ENCODE data around the gene HLA-DRB1. TPM values are rescaled to one million over a fixed set of nuclear protein-coding genes. Genes with fewer than 3 reads are reported as not detected.
"Not testable (repeated sequence)": the region's sequence is repeated elsewhere in the genome, so short reads cannot be mapped to it uniquely, and the experiment has no call there.

HLA-DRB1 gene
- total RNA-seq, 1 experiment from 2014 or later, result not detected

DNA sequence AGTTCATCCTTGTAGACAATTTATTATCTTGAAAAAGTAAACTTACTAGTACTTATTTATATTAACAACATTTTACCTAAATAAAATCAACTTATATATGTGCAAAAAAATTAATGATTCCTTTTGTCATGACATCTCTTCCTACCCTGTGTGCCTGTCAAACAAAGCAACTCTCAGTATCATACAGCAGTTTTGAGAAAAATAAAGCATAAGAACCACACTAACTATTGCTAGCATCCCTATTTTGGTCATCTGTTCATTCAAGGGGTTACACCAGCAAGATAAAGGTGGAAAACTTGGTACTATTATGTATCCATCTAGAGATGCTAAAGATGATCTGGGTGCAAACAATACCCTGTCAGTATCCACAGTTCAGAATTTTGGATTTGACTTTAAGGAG lies 7.4 kb upstream of the HLA-DRB1 start:
- no TSS peak for BruUV-seq (replicated peaks)
- no peak for DNase-seq
- Mint-ChIP-seq H3K27me3 (ENCODE audit: insufficient read depth, unreplicated experiment) (no peaks in the 10 kb centered on the region), H3K4me1 (ENCODE audit: low read depth, unreplicated experiment) (no peaks in the 10 kb centered on the region), H3K36me3 (ENCODE audit: insufficient read depth, unreplicated experiment) (no peaks in the 10 kb centered on the region), H3K4me3 (ENCODE audit: unreplicated experiment) (no peak overlapping the region), H3K9me3 (ENCODE audit: unreplicated experiment) (no peaks in the 10 kb centered on the region), H3K27ac (ENCODE audit: unreplicated experiment) (no peak overlapping the region)
- H3K4me1 ChIP-seq, result no peaks in the 10 kb centered on the region
- TF ChIP-seq, protein P1, sequence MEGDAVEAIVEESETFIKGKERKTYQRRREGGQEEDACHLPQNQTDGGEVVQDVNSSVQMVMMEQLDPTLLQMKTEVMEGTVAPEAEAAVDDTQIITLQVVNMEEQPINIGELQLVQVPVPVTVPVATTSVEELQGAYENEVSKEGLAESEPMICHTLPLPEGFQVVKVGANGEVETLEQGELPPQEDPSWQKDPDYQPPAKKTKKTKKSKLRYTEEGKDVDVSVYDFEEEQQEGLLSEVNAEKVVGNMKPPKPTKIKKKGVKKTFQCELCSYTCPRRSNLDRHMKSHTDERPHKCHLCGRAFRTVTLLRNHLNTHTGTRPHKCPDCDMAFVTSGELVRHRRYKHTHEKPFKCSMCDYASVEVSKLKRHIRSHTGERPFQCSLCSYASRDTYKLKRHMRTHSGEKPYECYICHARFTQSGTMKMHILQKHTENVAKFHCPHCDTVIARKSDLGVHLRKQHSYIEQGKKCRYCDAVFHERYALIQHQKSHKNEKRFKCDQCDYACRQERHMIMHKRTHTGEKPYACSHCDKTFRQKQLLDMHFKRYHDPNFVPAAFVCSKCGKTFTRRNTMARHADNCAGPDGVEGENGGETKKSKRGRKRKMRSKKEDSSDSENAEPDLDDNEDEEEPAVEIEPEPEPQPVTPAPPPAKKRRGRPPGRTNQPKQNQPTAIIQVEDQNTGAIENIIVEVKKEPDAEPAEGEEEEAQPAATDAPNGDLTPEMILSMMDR (IDR thresholded peaks at IDR 0.05; ENCODE audit: insufficient read depth in 1 of 2, low read depth in 1 of 2, low read length in 1 of 2, severe bottlenecking in 1 of 2, unreplicated experiment in 1 of 2), result no peak
- POLR2A ChIA-PET, result no interaction called here
- no peak overlapping the region for H3K4me3 ChIP-seq (ENCODE audit: low read depth, low read length)
- intact Hi-C loops (cut with micrococcal nuclease; ENCODE audit: unreplicated experiment), result no loop called here
- CTCF ChIA-PET, result no interaction called here
- H3K9me3 ChIP-seq, result no peaks in the 10 kb centered on the region
- no peaks in the 10 kb centered on the region for H3K27me3 ChIP-seq (replicated peaks; ENCODE audit: control insufficient read depth, insufficient read depth, low read length)
- no peaks in the 10 kb centered on the region for H3K36me3 ChIP-seq (ENCODE audit: control insufficient read depth, insufficient read depth, low read length)

DNA sequence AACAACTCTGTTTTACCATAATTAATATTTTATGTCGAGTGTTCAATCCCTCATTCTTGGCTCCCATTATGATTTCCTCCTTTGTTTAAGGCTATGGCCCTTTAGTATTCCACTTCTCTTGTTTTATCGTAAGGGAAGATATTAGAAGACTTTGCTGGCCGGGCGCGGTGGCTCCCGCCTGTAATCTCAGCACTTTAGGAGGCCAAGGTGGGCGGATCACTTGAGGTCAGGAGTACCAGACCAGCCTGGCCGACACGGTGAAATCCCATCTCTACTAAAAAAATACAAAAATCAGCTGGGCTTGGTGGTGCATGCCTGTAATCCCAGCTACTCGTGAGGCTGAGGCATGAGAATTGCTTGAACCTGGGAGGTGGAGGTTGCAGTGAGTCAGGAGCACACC lies 1.1 kb upstream of the HLA-DRB1 start:
- H3K4me1 ChIP-seq; H3K36me3 Mint-ChIP-seq (ENCODE audit: insufficient read depth, unreplicated experiment); CTCF ChIA-PET; H3K27ac Mint-ChIP-seq (ENCODE audit: unreplicated experiment); H3K4me3 ChIP-seq (ENCODE audit: low read depth, low read length); H3K4me1 Mint-ChIP-seq (ENCODE audit: low read depth, unreplicated experiment); H3K9me3 ChIP-seq; H3K9me3 Mint-ChIP-seq (ENCODE audit: unreplicated experiment); POLR2A ChIA-PET; H3K27me3 ChIP-seq (replicated peaks; ENCODE audit: control insufficient read depth, insufficient read depth, low read length); DNase-seq; H3K4me3 Mint-ChIP-seq (ENCODE audit: unreplicated experiment); intact Hi-C loops (cut with micrococcal nuclease; ENCODE audit: unreplicated experiment); H3K36me3 ChIP-seq (ENCODE audit: control insufficient read depth, insufficient read depth, low read length); BruUV-seq (replicated peaks); H3K27me3 Mint-ChIP-seq (ENCODE audit: insufficient read depth, unreplicated experiment): not testable (repeated sequence)

DNA sequence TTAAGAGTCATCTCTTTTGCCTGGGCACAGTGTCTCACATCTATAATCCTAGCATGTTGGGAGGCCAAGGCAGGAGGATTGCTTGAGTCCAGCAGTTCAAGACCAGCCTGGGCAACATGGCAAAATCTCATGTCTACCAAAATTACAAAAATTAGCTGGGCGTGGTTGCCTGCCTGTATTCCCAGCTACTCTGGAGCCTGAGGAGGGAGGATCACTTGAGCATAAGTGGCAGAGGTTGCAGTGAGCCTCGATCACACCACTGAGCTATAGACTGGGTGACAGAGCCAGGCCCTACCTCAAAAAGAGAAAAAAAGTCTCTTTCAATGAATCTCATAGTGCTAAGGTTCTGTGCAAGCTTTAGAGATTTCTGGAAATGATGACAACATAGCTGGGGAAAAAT lies 1.5 kb downstream of the HLA-DRB1 start:
- TF ChIP-seq, protein P1 (IDR thresholded peaks at IDR 0.05; ENCODE audit: insufficient read depth in 1 of 2, low read depth in 1 of 2, low read length in 1 of 2, severe bottlenecking in 1 of 2, unreplicated experiment in 1 of 2), result no peak
- CTCF ChIA-PET, result no interaction called here

DNA sequence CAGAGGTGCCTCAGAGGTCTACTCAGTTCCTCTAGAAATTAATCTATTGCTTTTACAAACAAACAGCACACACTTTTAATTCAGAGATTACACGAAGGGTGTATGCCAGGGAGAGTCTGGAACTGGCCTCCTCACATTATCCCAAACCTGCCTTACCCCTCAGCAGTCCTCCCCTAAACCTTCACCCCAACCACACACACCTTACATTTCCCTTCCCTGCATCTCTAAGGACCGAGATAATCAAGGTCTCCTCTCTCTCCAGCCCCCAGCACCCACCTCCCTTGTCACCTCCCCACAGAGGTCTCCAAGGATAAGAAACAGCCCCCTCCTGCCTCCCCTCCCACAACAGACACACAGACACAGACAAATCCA lies 6.1 kb downstream of the HLA-DRB1 start:
- Mint-ChIP-seq H3K27me3 (ENCODE audit: insufficient read depth, unreplicated experiment) (peaks cover 16% of the 10 kb centered on the region), H3K4me3 (ENCODE audit: unreplicated experiment) (no peak overlapping the region), H3K27ac (ENCODE audit: unreplicated experiment) (no peak overlapping the region), H3K36me3 (ENCODE audit: insufficient read depth, unreplicated experiment) (no peaks in the 10 kb centered on the region), H3K4me1 (ENCODE audit: low read depth, unreplicated experiment) (no peaks in the 10 kb centered on the region), H3K9me3 (ENCODE audit: unreplicated experiment) (no peaks in the 10 kb centered on the region)
- no peaks in the 10 kb centered on the region for H3K4me1 ChIP-seq
- H3K36me3 ChIP-seq (ENCODE audit: control insufficient read depth, insufficient read depth, low read length), result no peaks in the 10 kb centered on the region
- H3K27me3 ChIP-seq (replicated peaks; ENCODE audit: control insufficient read depth, insufficient read depth, low read length), result no peaks in the 10 kb centered on the region
- BruUV-seq (replicated peaks), result no TSS peak
- H3K4me3 ChIP-seq (ENCODE audit: low read depth, low read length), result no peak overlapping the region
- TF ChIP-seq, protein P1 (IDR thresholded peaks at IDR 0.05; ENCODE audit: insufficient read depth in 1 of 2, low read depth in 1 of 2, low read length in 1 of 2, severe bottlenecking in 1 of 2, unreplicated experiment in 1 of 2), result no peak
- intact Hi-C loops (cut with micrococcal nuclease; ENCODE audit: unreplicated experiment), result no loop called here
- no peaks in the 10 kb centered on the region for H3K9me3 ChIP-seq
- CTCF ChIA-PET, result no interaction called here
- POLR2A ChIA-PET, result no interaction called here
- no peak for DNase-seq

More for the DNA sequence above, 1.5 kb downstream of the HLA-DRB1 start:
- Histone ChIP-seq H3K36me3 (ENCODE audit: control insufficient read depth, insufficient read depth, low read length) (no peaks in the 10 kb centered on the region), H3K4me1 (no peaks in the 10 kb centered on the region), H3K27me3 (replicated peaks; ENCODE audit: control insufficient read depth, insufficient read depth, low read length) (no peaks in the 10 kb centered on the region), H3K9me3 (no peaks in the 10 kb centered on the region), H3K4me3 (ENCODE audit: low read depth, low read length) (no peak overlapping the region)
- no peak overlapping the region for H3K27ac Mint-ChIP-seq (ENCODE audit: unreplicated experiment)
- no peaks in the 10 kb centered on the region for H3K4me1 Mint-ChIP-seq (ENCODE audit: low read depth, unreplicated experiment)
- H3K27me3 Mint-ChIP-seq (ENCODE audit: insufficient read depth, unreplicated experiment), result peaks cover 13% of the 10 kb centered on the region
- BruUV-seq (replicated peaks), result no TSS peak
- no peaks in the 10 kb centered on the region for H3K36me3 Mint-ChIP-seq (ENCODE audit: insufficient read depth, unreplicated experiment)
- POLR2A ChIA-PET, result no interaction called here
- H3K9me3 Mint-ChIP-seq (ENCODE audit: unreplicated experiment), result no peaks in the 10 kb centered on the region
- intact Hi-C loops (cut with micrococcal nuclease; ENCODE audit: unreplicated experiment), result no loop called here
- no peak for DNase-seq
- H3K4me3 Mint-ChIP-seq (ENCODE audit: unreplicated experiment), result no peak overlapping the region

Measured in Caco-2 (cell line).